ENCODE results near the gene TRIM62.
A peak's percentile ranks its signal among the peaks of the same experiment; 100 is the strongest.

Gene TRIM62

DNA sequence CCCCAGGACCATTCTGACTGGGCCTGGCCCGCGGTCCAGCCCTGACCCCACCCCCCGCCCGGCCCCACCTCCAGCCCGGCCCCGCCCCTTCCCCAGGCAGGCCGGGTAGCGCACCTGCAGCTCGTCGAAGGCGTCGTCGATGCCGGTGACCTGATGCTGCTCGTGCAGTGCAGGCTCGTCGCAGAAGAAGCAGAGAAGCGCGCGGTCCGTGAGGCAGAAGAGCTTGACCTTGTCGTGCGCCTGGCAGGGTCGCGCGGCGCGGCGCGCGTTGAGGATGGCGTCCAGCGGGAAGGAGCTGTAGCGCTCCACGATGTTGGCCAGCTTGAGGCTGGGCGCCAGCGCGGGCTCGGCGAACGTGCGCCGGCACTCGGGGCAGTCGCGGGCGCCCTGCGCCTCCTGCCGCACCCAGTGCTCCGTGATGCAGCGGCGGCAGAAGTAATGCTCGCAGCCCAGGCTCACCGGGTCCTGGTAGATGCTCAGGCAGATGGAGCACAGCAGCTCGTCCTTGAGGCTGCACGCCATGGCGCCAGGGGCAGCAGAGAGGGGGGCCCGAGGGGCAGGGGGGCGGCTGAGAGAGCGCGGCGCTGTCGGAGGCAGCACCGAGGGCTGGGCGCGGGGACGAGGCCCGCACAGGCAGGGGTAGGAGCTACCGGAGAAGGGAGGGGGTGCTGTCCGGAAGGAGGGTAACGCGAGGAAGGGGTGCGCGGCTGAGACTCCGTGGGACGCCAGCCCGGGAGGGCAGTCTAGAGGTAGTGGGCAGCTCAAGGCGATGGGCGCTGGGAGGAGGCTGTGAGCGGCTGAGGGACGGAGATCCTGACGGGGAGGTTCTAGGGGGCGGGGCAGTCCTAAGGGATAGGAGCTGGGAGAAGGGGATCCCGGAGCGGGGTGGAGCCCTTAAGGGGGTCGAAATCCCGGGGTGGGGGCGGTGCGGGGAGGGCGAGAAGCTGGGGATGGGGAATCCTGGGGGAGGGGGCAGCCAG, 642 bp downstream of the TRIM62 start:
- peak; percentile 61 for DNase-seq (ENCODE audit: low read depth, low spot score)

DNA sequence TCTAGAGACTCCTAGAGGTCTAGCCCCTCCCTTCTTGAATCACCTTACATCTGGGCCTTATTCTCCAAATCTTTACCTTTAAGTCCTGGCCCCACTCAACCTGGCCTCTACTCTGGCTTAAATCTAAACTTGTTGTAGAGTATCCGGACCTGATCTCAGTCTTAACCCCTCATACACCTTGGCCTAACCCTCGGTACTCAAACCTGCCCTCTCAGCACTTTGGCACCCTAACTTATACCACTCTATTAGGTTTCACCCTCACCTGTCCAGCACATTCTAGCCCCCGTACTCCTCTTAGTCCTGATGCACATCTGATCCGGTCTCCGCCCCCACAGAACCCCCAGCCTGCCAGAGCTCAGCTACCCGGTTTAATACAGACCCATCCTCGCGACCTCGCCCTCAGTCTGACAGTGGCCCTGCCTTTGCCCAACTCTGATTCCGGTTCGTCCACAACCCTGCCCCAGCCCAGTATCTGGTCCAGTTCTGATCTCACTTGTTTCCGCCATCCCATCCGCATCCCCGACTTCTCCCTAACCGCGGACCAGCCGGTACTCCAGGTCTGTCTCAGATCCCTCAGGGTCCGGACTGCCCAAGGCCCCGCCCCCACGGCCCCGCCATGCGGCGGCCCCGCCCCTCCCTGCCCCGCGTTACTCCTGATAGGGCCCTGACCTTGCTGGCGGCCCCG, 1.5 kb downstream of the TRIM62 start:
- no peak for DNase-seq (ENCODE audit: low read depth, low spot score)

DNA sequence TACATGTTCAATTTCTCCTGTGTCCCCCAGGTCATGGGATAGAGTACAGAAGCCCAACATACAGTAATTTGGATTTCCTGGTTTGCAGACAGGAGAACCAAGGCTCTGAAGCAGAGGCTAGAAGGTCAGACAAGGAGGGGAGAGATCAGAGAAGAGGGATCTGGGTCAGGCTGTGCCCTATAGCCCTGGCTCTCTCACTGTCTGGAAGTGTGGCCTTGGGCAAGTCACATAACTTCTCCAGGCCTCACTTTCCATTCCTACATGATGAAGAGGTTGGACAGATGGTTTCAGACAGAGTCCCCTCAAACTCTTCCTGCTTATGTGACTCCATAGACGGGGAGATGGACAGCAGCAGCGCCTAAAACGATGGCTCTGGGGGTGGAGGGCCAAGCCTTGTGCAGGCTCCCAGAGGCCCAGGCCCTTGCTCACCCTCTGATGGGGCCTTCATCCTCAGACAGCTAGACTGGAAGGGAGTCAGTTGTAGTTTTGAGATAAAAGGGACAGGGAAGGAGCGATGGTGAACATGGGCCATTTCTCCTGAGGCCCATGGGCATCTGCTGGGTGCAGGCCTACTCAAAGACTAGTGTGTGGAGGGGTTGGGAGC, 2.9 kb downstream of the TRIM62 start:
- DNase-seq (ENCODE audit: low read depth, low spot score), result no peak

DNA sequence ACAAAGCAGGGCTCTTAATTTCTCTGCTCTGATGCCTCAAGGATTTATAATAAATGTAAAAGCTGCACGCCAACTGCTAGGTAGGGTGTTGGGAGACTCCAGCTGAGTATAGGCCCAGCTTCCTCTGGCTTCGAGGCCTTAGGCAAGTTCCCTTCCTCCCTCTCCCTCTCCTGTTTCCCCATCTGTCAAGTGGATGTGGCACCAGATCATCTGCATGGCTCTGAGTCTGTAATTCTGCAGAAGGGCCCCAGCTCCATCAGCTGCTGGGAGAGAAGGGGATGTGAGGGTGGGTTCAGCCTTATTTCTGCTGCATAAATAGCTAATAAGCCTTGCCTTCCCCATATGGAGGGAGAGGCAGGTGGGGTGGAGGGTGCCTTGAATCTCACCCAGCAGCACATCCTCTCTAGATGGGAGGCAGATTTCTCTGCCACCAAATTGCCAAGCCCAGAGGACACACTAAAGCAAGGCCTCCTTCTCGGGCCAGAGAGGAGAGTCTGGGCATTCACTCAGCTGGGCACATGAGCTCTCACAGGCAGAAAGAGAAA, 3.8 kb downstream of the TRIM62 start:
- DNase-seq (ENCODE audit: low read depth, low spot score), result no peak

DNA sequence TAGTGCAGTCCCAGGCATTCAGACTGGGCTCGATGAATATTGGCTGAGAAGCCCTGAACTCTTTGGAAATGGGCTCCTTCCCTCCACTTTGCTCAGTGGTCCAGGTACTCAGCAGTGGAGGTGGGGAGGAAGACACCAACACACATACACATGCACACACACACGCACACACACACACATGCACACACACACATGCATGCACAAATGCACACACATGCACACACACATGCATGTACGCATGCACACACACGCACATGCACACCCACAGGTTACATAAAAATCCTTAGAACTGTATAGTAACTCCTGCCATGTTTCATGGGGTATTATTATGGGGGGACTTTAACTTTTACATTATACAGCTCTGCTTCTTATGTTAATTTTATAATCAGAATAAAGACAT, 5.0 kb downstream of the TRIM62 start:
- DNase-seq (ENCODE audit: low read depth, low spot score), result no peak

DNA sequence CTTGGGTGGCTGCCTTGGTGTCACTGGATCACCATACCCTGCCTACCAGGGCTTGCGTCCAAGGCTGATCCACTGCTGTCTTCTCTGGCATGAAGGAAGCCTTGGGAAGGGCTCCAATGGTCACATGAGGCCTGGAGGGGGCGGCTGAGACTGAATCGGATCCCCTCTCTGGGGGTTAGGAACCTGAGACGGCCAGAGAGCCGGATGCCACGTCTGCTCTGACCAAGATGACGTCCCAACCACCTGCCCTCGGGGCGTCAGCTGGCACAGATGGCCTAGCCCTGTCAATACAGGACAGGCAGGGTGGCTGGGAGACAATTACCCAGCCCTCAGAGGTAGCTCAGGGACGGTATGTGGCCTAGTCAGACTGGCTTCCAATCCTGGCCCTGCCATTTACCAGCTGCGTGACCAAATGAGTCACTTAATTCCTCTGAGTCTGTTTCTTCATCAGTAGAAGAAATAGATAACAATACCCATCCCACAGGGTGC, 5.4 kb downstream of the TRIM62 start:
- DNase-seq (ENCODE audit: low read depth, low spot score), result no peak

DNA sequence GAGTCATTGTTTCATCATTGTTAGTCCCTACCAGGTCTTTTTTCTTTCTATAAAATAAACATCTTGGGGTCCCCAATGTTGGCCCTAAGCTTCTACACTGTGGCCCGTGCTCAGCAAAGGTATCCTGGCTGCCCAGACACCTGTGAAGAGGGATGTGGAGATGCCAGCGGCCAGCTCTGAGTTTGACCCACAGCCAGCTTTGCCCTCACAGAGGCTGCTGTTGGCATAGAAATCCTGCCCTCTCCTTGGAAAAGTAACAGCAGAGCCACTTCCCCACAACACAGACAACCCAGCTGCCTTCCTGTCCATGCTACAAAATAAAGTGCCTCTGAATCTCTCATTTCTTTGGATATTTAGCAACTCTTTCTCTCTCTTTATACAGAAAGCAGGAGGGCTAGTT, 6.0 kb downstream of the TRIM62 start:
- no peak for DNase-seq (ENCODE audit: low read depth, low spot score)

DNA sequence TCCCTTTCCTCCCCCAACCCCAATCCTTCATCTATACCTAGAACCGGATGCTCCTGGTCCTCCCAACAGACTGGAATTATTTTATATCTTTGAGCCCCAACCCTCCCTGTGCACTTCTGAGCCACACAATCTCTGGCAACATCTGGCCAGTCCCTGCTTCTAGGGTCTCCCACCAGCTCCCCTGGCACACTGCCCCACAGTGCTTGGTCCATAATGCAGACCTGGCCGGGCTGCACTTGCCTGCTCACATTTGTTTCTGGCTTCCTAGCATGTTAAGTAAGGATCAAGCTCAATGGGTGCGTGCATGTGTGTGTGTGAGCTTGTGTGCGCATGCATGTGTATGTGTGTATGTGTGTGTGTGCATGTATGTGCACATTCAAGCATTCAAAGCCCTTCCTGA, 8.8 kb downstream of the TRIM62 start:
- no peak for DNase-seq (ENCODE audit: low read depth, low spot score)

DNA sequence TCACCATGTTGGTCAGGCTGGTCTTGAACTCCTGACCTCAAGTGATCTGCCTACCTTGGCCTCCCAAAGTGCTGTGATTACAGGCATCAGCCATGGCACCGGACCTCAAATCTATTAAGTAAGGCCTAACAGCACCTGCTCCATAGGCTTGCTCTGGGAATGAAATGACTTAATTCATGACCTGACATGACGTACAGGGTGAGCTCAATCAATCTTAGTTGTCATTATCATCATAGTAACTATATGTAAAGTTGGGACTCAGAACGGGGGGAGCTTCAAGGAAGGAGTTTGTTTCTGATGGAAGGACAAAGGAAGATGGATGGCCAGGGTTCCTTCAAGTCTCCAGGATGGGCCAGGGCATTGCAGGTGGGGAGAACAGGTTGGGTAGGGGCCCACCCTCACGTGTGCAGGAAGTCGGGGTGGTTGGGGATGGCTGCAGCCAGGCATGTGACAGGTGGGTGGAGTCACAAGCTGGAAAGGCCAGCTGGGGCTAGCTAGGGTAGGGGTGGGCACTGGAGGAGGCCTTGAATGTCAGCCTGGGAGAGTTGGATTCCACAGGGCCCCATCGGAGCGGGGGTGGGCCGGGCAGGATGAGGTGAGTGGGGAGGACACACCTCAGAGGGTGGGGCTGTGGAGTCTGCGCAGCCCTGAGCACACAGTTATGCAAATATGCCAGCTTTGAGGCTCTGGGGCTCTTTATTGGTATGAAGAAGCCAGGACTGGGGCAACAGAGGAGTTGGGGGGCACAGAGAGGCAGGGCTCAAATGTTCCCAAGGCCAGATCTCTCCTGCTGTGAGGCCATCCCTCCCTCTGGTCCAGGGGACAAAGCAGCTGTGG, 9.6 kb downstream of the TRIM62 start:
- DNase-seq (ENCODE audit: low read depth, low spot score), result no peak

DNA sequence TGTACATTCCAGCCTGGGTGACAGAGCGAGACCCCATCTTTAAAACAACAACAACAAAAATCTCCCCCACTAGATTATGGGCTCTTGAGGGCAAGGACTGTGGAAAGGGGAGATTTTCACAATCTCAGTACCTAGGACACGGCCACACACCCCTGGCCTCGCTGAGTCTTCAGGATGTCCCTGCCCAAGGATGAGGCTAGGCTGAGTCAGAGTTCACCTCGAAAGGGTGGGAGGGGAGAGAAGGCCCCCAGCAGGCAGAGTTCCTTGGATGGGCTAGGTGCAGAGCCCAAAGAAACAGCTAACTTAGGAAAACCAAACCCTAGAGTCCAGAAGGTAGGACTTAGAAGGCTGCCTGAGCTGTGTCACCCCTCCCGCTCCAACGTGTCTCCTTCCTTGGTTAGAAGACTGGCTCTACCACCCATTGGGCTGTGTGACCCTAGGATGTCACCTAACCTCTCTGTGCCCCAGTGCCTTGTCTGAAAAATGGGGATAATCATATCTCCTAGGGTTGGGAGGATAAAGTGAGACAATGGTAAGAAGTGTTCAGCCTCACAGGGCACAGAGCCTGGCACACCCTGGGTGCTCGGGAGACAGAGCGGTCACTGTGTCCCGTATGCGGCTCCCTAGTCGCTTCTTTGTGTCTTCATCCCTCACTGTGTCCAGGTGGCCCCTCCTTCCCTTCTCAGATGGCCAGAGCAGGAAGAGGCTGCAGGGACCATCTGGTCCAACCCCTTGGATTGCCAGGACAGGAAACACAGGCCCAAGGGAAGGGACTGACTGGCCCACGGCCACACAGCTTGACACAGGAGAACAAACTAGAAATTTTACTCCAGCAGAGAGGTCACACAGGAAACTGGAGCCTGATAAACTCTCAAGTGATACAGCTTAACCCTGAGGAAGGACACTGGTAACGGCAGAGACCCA, 11.2 kb downstream of the TRIM62 start:
- DNase-seq (ENCODE audit: low read depth, low spot score), result no peak

DNA sequence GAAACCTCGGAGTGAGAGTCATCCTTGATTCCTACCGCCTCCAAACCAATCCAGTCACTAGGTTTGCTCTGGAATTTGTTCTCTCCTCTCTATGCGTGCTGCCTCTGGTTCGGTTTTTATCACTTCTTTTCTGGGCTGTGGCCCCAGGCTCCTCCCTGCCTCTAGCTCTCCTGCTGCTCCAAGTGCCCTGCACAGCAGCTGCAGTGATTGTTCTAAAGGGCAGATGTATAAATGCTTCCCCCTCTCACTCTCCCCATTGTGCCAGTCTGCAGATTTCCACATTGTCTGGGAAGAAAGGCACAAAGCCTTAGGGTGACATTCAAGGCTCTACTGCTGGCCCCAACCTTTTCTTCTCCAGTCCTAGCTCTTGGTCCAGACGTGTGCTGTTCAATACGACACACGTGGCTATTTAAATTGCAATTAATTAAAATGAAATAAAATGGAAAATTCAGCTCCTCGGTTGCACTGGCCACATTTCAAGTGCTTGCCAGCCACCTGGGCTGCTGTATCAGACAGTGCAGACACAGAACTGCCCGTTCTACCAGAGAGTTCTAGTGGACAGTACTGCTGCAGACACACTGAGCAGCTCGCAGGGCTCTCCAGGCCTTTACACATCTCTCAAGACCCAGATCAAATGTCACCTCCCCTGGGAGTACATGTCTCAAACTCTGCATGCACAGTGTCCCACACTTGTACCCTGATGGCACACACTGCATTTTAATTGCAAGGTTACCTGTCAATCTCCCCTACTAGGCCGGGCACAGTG, 12.4 kb downstream of the TRIM62 start:
- DNase-seq (ENCODE audit: low read depth, low spot score), result no peak

DNA sequence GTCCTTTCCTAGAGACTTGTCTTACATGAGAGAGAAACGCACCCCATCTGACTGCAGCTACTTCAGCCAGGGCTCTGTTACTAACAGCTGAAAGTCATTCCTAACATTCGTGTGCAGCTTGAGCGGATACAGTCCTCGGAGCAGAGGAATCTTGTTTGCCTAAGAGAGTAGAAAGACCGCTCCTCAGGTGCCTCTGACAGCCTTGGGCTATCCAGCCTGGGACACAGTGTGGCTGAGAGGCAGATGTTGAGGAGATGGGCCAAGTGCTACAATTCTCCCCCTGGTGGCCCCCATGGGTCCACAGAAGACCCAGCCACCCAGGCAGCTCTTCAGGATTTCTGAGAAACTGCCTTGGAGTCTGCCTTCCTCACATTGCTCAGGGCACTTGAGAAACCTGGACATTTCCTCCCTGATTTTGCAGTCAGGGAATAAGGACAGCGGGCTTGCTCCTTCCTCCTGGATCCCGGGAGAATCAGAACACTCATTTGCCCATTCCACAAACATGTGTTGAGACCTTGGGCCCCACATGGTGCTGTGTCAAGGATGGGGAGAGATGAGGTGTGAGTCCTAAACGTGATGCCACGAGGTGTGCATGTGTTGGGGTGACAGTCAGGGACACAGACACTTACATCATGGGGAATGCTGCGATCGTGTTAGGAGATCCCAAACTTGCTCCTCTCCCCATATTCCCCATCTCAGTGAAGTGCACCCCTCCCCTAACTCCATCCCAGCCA, 13.1 kb downstream of the TRIM62 start:
- no peak for DNase-seq (ENCODE audit: low read depth, low spot score)

DNA sequence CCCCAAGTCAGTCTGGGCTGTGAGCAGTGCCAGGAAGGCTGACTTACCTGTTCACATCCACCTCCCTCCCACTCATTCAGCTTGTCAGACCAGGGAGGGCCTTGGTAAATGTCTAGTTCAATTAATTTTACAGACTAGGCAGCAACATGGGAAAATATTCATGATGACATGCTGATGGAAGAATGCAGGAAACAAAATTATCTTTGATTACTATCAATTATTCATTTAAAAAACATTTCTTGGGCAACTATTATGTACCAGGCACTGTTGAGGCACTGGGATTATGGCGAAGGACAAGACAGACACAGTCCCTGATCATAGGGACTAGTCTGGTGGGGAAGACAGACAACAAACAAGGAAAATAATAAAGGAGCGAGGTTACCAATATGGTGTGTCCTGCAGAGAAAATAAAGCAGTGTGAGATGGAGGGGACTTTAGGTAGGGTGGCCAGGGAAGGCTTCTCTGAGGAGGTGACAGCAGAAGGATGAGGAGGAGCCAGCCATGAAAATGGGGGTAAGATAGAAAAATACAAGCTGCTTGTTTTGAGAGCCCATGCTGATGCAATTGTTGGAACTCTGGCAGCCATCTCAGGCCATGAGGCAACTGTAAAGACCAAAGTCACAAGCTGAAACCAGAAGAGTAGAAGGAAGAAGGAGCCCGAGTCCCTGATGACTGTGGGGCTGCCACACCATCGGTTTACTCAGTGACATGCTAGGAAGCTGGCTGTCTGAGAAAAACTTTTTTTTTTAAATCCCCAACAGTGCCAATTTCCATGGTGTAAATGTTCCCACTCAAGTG, 14.0 kb downstream of the TRIM62 start:
- DNase-seq (ENCODE audit: low read depth, low spot score), result no peak

DNA sequence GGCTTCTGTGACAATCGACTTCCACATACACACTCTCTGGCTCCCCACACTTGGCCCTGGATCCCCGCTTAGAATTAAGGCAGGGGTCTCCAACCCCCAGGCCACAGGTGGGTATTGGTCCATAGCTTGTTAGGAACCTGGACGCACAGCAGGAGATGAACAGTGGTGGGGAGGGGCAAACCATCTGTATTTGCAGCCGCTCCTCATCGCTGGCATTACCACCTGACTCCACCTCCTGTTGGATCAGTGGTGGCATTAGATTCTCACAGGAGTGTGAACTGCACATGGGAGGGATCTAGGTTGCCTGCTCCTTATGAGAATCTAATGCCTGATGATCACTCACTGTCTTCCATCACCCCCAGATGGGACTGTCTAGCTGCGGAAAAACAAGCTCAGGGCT, 16.0 kb downstream of the TRIM62 start:
- no peak for DNase-seq (ENCODE audit: low read depth, low spot score)

DNA sequence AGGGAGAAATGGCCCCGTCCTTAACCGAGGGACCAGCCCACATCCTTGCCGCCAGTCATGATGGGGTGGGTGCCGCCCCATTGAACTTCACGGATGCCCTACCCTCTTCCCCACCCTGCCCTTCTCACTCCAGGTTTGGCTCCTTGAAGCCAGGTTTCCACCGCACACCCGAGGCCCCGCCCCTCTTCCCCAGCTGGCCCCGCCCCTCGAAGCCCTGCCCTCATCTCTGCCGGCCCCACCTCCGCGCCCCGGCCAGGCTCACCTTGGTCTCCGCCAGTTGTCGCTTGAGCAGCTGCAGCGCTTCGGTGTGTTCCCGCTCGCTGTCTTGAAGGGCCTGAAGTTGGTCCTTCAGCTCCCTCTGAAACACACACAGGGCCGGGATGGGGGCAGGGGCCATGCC, 16.6 kb downstream of the TRIM62 start:
- no peak for DNase-seq (ENCODE audit: low read depth, low spot score)

DNA sequence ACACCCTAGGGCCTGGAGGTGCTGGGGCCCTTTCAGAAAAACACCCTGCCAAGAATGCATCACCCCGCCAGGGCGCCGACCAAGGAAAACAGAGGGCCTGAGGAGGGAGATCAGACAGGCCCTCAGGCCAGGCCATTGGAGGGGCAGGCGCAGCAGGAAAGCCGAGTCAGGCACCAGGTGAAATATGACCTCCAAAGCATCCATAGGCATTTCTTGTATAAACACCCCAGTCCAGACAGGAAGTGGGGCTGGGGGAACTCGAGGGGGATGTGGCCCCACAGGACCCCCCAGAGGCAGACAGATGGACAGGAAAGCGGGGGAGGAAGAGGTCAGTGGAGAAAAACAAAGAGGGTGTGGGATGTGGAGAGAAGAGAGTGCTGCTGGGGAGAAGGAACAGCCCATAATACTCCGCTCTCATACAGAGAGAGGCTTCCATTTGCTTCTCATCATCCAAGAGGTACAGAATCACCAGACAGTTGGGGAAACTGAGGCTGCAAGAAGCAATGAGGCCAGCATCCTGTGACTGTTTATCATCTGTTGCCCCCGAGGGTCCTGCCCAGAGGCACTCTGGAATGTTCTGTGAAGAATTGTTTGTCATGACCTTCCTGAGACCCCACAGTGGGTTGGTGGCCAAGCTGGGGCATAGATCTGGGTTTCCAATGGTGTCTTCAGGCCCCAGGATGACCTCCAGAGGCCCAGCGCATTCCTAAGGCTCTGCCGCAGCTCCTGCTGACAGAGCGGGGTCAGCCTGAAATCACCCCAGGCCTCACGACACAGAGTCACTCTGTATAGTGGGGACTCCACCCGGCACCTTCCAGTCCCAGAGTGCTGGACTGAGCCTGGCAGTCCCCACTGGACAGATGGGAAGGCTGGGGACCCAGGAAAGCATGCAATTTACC, 18.0 kb downstream of the TRIM62 start:
- DNase-seq (ENCODE audit: low read depth, low spot score), result no peak

DNA sequence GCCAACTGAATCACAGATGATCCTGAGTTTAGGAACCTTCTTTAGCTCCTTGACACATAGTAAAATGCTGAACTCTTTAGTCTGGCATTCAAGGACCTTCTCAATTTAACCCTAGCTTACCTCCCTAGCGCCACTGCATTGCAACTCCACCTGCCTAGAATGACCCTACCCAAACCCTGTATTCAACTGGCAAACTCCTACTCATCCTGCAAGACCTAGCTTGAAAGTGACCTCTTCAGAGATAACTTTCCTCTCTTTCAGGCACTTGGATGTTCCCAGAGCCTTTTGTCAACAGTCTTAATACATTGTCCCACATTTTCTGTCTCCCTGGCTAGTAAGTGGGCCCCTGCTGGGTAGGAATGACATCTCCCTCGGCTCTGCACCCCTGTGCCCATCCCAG, 19.7 kb downstream of the TRIM62 start:
- DNase-seq (ENCODE audit: low read depth, low spot score), result no peak

All from activated naive CD8-positive, alpha-beta T cell treated with anti-CD3 and anti-CD28 coated beads, Interleukin-2, amount 50 U/mL, for 16 hours (primary cell).